HTR-8/SVneo (cell line): ENCODE results near the gene EGFR.
A peak's percentile ranks its signal among the peaks of the same experiment; 100 is the strongest.

Source experiments
- DNase-seq: peaks from one replicate; pipeline ENCODE4 v3.0.0; 2011; ENCODE audit warnings: low spot score, mixed read lengths; ENCODE audit not compliant: insufficient read length
- FAIRE-seq: peaks from 2 replicates; lab custom pipeline; 2011; peaks lifted over from hg19 to GRCh38; lab: Jason Lieb, UNC

EGFR gene

DNA sequence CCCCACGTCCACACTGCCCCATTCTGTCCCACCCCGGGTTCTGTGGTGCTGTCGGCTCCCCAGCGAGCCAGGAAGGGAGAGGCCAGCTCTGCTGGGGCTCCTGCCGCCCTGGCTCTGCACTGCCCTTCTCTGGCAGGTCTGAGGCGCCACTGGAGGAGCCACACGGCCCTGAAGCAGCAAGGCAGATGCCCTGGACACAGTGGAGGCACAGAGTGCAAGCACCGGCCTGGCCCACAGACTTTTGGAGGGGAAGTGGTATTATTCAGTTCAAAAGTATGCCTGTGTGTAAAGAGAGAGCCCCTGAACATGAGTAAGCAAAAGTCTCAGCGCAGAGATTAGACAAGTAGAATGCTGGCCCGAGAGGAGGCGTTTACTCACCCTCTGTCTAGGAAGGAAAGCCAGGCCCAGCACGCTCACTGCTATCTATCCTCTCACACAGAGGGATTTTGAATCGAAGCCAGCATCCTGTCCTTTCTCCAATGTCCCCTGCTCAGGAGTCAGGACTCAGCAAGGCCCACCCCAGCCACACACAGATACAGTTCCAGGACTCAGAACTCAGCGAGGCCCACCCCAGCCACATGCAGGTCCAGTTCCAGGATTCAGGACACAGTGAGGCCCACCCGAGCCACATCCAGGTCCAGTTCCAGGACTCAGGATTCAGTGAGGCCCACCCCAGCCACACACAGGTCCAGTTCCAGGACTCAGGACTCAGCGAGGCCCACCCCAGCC is 115.0 kb downstream of the EGFR start:
- DNase-seq, result peak; percentile 69

GRCh38 chr7:55134359-55134725 is 115.5 kb downstream of the EGFR start:
- FAIRE-seq (no peak), DNase-seq (no peak)

More for the DNA sequence above, 115.0 kb downstream of the EGFR start:
- FAIRE-seq, result peak; percentile 68

- DNase-seq (no peak), FAIRE-seq (no peak)
Measured at GRCh38 chr7:55134786-55135185, 116.0 kb downstream of the EGFR start.

DNA sequence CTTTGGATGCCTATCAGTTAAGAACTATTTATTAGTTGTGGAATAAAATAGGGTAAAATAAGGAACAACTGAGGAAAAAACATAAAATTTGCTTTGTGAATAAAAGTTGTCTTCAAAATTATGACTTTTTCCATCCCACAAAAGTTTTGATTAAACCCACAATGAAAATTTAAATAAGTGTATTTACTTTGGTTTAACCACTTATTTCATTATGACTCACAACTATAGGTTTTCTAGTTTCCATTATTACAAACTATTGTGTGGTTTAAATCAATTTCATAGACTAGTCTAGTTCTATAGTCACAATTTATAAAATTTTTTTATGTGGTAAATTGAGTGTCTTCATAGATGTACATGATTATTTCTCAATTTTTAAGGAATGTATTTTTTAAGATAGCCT is 116.6 kb downstream of the EGFR start:
- FAIRE-seq, result no peak

GRCh38 chr7:55138663-55139062 is 119.8 kb downstream of the EGFR start:
- FAIRE-seq, result no peak

More for the DNA sequence above, 116.6 kb downstream of the EGFR start:
- no peak for DNase-seq

DNA sequence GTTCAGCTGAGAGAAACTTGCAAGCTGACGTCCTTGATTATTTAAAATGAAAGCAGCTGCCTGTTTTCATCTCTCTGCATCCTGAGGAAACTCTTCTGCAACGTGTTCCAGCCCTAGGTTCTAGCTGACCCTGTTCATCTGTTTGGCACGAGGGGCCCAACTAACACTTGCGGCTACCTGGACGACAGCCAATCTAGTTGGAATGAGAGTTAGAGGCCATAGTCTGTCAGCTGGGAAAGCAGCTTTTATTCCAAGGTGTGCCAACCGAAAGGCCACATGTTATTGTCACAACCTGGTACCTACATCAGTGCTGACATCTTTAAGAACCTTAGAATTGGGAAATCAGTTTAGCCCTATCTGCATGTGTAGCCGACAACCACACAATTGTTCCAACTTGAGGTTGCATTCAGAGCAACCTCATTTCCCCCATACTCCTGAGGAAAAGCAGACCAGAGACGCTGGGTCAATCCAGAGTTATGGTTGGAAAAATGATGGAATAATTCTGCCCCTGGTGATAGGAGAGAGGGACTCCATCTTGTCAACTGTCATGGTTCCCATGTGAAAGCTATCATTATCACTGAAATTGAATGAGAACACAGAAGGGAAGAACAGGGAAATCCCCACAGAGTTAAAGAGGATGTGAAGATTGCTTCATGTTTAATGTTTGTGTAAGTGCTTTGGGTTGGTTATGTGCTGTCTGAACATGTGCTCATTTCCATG is 121.6 kb downstream of the EGFR start:
- no peak for FAIRE-seq

More at GRCh38 chr7:55138663-55139062, 119.8 kb downstream of the EGFR start:
- DNase-seq, result no peak

DNA sequence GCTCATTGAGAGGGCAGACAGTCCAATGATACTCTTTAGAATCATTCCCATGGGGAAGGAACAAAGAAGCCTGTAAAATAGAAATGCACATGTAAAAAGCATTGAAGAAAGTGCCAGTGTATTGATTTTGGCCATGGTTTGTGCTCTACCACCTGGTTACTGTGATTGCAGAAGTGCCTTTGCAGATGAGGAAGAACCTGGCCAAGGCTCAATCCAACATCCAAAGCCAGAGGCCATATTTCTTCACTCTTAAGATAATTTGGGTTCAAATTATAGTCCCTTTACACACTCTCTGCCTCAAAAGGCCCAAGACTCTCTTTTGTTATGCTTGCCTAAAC is 122.1 kb downstream of the EGFR start:
- DNase-seq (no peak), FAIRE-seq (no peak)

More for the DNA sequence above, 121.6 kb downstream of the EGFR start:
- DNase-seq, result no peak

- no peak for FAIRE-seq
- no peak for DNase-seq
Measured at GRCh38 chr7:55142919-55143600, 124.2 kb downstream of the EGFR start.

- no peak for FAIRE-seq
- DNase-seq, result no peak
Measured at GRCh38 chr7:55144333-55145317, 125.8 kb downstream of the EGFR start.

DNA sequence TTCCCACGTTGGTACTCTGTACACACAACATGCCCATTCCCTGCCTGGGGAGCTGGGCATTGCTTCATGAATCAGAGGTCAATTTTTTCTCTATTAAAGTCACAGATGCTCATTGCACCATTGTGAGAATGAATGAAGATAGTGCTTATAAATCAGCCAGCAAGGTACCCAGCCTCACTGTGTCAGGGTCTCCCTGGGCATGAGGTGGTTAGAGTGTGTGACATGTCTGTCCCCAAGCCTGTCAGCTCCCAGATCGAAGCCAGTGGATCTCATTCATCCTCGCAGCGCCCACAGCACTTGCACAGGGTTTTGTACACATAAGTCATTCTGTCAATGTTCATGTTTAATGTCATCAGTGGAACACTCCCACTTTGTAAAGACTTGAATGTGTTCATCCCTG is 126.8 kb downstream of the EGFR start:
- DNase-seq (no peak), FAIRE-seq (no peak)

DNA sequence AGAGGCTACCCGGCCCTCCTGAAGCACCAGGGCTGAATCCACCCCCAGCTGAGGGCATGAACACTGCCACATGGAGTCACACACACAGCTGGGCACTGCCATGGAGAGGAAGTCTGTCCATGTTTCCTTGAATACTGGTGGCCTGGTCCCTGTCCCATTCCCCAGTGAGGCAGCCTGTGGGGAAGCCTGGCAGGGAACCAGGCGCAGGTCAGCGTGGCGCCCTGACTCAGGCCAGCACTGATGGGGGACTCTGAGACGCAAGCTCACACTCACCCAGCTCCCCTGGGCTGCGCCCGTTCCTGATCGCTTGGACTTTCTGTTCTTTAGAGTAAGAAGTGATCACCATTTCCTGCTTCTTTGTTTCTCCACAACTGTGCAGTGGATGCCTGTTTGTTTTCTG is 128.3 kb downstream of the EGFR start:
- no peak for FAIRE-seq

DNA sequence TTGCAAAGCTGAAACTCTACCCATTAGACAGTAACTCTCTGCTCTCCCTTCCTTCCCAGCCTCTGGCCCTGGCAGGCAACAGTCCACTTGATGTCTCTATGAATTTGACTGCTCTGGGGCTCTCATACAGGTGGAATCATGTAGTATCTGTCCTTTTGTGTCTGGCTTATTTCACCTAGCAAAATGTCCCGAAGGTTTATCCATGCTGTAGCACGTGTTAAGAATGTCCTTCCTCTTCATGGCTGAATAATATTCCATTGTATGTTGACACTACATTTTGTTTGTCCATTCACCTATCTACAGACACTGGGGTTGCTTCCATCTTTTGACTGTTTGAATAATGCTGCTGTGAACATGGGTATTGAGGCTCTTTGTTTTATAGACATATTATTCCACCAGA is 128.9 kb downstream of the EGFR start:
- DNase-seq (no peak), FAIRE-seq (no peak)

More for the DNA sequence above, 128.3 kb downstream of the EGFR start:
- no peak for DNase-seq

GRCh38 chr7:55148571-55148970 is 129.8 kb downstream of the EGFR start:
- DNase-seq, result no peak
- FAIRE-seq, result no peak

DNA sequence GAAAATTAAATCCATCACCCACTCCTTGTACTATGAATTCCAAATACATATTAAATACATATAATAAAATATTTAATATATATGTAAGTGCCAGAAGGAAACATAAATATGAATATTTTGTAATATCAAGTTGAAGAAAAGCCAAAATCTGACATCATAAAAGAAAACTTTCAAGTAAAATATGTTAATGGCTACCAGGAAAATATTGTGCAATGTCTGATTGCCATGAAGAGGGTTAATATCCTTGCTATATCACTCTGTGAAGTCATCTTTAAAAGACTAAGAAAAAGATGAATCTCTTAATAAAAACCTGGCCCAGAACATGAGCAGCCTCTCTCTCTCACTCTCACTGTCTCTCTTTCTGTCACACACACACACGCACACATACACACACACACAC is 130.2 kb downstream of the EGFR start:
- no peak for DNase-seq
- no peak for FAIRE-seq

DNA sequence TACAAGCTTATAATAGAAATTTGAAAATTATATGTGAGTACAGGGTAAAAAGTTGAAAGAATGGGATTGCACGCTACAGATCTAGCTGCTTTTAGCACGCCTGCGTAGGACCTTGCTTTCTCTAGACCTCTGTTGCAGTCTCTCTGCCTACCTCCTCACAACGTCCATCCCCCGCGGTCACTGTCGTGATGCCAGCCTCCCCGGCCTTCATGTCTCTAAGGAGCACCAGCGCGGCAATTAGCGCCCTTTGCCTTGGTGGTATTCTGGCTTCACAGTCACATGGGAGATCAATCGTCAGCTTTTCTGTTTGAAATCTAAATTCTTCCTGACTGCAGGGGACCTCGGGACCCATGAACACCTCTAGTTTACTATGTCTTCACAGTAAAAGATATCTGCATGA is 131.3 kb downstream of the EGFR start:
- FAIRE-seq (no peak), DNase-seq (no peak)

- FAIRE-seq (no peak), DNase-seq (no peak)
Measured at GRCh38 chr7:55150709-55151451, 132.1 kb downstream of the EGFR start.

GRCh38 chr7:55152516-55152915 is 133.7 kb downstream of the EGFR start:
- no peak for FAIRE-seq
- no peak for DNase-seq

DNA sequence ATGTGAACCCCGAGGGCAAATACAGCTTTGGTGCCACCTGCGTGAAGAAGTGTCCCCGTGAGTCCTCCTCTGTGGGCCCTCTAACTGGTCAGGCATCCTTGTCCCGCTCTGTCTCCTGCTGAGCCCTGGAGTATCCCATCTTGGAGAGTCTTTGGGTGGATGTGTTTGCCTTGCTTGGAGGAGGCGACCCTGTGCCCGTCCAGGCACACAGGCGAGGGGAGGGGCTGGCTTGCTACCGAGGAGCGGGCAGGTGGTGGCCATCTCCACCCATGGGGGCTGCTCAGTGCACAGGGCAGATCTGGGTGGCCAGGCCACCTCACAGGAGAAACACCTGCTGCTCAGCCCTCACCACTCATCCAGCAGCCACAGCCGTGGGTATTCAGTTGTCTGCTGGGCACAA is 135.3 kb downstream of the EGFR start:
- DNase-seq (no peak), FAIRE-seq (no peak)

DNA sequence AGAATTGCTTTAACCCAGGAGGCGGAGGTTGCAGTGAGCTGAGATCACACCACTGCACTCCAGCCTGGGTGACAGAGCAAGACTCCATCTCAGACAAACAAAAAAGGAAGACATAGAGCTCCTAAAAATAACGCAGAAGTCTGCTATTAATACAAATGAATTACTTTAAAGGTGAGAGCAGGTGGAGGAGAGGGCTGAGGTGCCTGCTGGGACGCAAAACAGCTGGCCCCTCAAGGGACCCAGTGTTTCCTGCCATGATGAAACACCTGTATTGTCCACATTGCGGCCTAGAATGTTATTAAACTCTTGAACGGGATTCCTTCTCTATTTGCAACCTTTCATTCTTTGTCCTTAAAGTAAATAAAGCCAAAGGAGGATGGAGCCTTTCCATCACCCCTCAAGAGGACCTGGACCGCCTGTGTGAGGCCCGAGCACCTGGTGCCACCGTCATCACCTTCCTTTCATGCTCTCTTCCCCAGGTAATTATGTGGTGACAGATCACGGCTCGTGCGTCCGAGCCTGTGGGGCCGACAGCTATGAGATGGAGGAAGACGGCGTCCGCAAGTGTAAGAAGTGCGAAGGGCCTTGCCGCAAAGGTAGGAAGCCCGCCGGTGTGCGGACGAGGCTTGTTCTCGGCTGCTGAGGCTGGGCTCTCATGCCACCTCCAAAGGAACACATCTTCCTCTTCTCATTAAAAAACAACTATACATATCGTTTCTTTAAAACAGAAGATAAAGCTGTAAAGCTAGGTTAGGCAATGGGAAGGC is 136.7 kb downstream of the EGFR start:
- FAIRE-seq, result no peak
- DNase-seq, result no peak
